Measurements from ENCODE around the gene DNAH11. TPM values are rescaled to one million over a fixed set of nuclear protein-coding genes. Genes with fewer than 3 reads are reported as not detected.

The DNAH11 gene
- total and polyA plus RNA-seq, 9 of the 15 experiments (the other 6 are each of a cell fraction or from before 2014, with no cell fraction given), result under 0.01 TPM; not detected in 7

DNA sequence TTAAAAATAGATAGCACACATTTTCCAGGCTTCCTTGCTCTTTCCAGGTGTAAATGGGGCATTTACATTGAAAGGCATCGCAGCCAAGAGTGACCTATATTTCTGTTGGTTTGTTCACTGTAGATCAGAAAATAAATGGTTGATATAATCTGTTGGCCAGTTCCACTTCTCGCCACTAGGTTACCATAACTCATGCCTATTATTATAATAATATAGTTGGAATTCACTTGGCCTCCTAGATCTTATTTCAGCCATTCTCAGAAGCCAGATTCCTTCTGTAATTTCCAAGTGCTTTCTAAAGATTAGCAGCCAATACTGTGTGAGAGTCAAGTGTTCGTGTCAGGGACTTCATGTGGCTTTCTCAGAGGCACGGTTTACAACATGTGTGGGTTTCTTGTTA is 179.5 kb downstream of the DNAH11 start:
- in situ Hi-C loops (cut with MboI) (no loop called here), intact Hi-C loops (cut with micrococcal nuclease) (no loop called here)
- ATAC-seq (no peak), DNase-seq (ENCODE audit: extremely low read depth in 1 of 4, low spot score in 3 of 4) (peak in 2 of 4 experiments; percentile 1 to 8), FAIRE-seq (no peak)
- 0% methylated on average over 4 of the region's 4 CpGs for WGBS (ENCODE audit: insufficient coverage, low coverage, missing lambda C conversion rate)
- Histone ChIP-seq H3K27me3 (ENCODE audit: control insufficient read depth in 2 of 2, insufficient read depth in 2 of 2, low read length in 2 of 2) (peaks cover 0 to 10% of the 10 kb centered on the region in 2 experiments; a peak in 2 of 5 replicates), H3K9ac (ENCODE audit: insufficient read depth in 1 of 2, low read depth in 2 of 2, low read length in 2 of 2) (no peak overlapping the region), H3K9me1 (ENCODE audit: control insufficient read depth, insufficient read depth, low read length) (no peaks in the 10 kb centered on the region), H4K20me1 (replicated peaks; ENCODE audit: control insufficient read depth, insufficient read depth, low read length) (no peaks in the 10 kb centered on the region), H3K36me3 (ENCODE audit: control insufficient read depth, insufficient read depth, low read length) (no peaks in the 10 kb centered on the region), H3K4me1 (replicated peaks in 1 of 2; ENCODE audit: control insufficient read depth in 2 of 2, insufficient read depth in 2 of 2, low read length in 2 of 2) (no peaks in the 10 kb centered on the region), H3K4me3 (no peak overlapping the region), H3K79me2 (ENCODE audit: control insufficient read depth, insufficient read depth, low read length) (no peaks in the 10 kb centered on the region), H3K9me3 (replicated peaks; ENCODE audit: control insufficient read depth, insufficient read depth, low read depth, low read length) (no peaks in the 10 kb centered on the region), H2AFZ (ENCODE audit: low read depth, low read length) (no peak overlapping the region), H3K27ac (ENCODE audit: extremely low read depth, low read depth, low read length) (no peak overlapping the region), H3K4me2 (ENCODE audit: insufficient read depth, low read length) (no peak overlapping the region)
- ChIA-PET CTCF (ENCODE audit: low intra/inter-chr PET ratio) (interaction anchor here (0.7 kb wide), 1 partner anchor 388 kb away, joined by 3 read pairs; no protein-coding TSS in a partner anchor), POLR2A (no interaction called here)
- TF ChIP-seq, protein P1, sequence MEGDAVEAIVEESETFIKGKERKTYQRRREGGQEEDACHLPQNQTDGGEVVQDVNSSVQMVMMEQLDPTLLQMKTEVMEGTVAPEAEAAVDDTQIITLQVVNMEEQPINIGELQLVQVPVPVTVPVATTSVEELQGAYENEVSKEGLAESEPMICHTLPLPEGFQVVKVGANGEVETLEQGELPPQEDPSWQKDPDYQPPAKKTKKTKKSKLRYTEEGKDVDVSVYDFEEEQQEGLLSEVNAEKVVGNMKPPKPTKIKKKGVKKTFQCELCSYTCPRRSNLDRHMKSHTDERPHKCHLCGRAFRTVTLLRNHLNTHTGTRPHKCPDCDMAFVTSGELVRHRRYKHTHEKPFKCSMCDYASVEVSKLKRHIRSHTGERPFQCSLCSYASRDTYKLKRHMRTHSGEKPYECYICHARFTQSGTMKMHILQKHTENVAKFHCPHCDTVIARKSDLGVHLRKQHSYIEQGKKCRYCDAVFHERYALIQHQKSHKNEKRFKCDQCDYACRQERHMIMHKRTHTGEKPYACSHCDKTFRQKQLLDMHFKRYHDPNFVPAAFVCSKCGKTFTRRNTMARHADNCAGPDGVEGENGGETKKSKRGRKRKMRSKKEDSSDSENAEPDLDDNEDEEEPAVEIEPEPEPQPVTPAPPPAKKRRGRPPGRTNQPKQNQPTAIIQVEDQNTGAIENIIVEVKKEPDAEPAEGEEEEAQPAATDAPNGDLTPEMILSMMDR (IDR thresholded peaks at IDR 0.05 in 2 of 3, conservative IDR thresholded peaks at IDR 0.05 in 1 of 3; ENCODE audit: insufficient read depth in 2 of 3, low read depth in 1 of 3, low read length in 3 of 3), result peak in 1 of 3 experiments; percentile 31; a peak in 2 of 6 replicates
- TF ChIP-seq NCOA2 (IDR thresholded peaks at IDR 0.05; ENCODE audit: partially characterized antibody in 2 of 2), result no peak
- BruUV-seq (replicated peaks), result no TSS peak

DNA sequence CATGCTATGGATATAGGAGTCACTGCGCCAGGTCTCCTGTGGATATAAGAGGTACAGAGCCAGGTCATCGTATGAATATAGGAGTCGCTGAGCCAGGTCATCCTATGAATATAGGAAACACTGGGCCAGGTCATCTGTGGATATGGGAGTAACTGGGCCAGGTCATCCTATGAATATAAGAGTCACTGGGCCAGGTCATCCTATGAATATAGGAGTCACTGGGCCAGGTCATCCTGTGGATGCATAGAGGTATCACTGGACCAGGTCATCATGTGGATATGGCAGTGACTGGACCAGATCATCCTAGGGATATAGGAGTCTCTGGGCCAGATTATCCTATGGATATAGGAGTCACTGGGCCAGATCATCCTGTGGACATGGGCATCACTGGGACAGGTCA is 181.7 kb downstream of the DNAH11 start:
- CTCF ChIA-PET (ENCODE audit: low intra/inter-chr PET ratio), result no interaction called here
- ATAC-seq, result no peak
- BruUV-seq (replicated peaks), result no TSS peak
- TF ChIP-seq ADNP (tag; IDR thresholded peaks at IDR 0.05) (no peak), SMARCA5 (IDR thresholded peaks at IDR 0.05) (no peak), U2AF2 (optimal IDR thresholded peaks at IDR 0.05; ENCODE audit: low read depth, low read length) (no peak), LARP7 (IDR thresholded peaks at IDR 0.05) (no peak), ZNF766 (CRISPR knock-in tag; conservative IDR thresholded peaks at IDR 0.05) (no peak), KDM4B (IDR thresholded peaks at IDR 0.05; ENCODE audit: borderline replicate concordance in 2 of 2, low read depth in 1 of 2) (no peak)
- TF ChIP-seq, protein P2, sequence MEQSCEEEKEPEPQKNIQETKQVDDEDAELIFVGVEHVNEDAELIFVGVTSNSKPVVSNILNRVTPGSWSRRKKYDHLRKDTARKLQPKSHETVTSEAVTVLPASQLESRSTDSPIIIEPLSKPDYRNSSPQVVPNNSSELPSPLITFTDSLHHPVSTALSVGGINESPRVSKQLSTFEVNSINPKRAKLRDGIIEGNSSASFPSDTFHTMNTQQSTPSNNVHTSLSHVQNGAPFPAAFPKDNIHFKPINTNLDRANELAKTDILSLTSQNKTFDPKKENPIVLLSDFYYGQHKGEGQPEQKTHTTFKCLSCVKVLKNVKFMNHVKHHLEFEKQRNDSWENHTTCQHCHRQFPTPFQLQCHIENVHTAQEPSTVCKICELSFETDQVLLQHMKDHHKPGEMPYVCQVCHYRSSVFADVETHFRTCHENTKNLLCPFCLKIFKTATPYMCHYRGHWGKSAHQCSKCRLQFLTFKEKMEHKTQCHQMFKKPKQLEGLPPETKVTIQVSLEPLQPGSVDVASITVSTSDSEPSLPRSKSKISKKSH (CRISPR knock-in tag; IDR thresholded peaks at IDR 0.05), result no peak
- TF ChIP-seq, protein P3, sequence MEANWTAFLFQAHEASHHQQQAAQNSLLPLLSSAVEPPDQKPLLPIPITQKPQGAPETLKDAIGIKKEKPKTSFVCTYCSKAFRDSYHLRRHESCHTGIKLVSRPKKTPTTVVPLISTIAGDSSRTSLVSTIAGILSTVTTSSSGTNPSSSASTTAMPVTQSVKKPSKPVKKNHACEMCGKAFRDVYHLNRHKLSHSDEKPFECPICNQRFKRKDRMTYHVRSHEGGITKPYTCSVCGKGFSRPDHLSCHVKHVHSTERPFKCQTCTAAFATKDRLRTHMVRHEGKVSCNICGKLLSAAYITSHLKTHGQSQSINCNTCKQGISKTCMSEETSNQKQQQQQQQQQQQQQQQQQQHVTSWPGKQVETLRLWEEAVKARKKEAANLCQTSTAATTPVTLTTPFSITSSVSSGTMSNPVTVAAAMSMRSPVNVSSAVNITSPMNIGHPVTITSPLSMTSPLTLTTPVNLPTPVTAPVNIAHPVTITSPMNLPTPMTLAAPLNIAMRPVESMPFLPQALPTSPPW (CRISPR knock-in tag; IDR thresholded peaks at IDR 0.05), result no peak
- TF ChIP-seq, protein P4, sequence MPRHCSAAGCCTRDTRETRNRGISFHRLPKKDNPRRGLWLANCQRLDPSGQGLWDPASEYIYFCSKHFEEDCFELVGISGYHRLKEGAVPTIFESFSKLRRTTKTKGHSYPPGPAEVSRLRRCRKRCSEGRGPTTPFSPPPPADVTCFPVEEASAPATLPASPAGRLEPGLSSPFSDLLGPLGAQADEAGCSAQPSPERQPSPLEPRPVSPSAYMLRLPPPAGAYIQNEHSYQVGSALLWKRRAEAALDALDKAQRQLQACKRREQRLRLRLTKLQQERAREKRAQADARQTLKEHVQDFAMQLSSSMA (CRISPR knock-in tag; IDR thresholded peaks at IDR 0.05), result no peak

More for the DNA sequence above, 181.7 kb downstream of the DNAH11 start:
- H3K9me1 ChIP-seq (ENCODE audit: control insufficient read depth, insufficient read depth, low read length), result no peaks in the 10 kb centered on the region
- H2AFZ ChIP-seq (ENCODE audit: low read depth, low read length), result no peak overlapping the region
- H3K27ac ChIP-seq (ENCODE audit: extremely low read depth, low read depth, low read length), result no peak overlapping the region
- H3K9ac ChIP-seq (ENCODE audit: insufficient read depth in 1 of 2, low read depth in 2 of 2, low read length in 2 of 2), result no peak overlapping the region
- H3K4me3 ChIP-seq, result no peak overlapping the region
- no peak for FAIRE-seq
- no peak overlapping the region for H3K4me2 ChIP-seq (ENCODE audit: insufficient read depth, low read length)
- intact Hi-C loops (cut with micrococcal nuclease) (no loop called here), in situ Hi-C loops (cut with MboI) (no loop called here)
- peaks cover 2 to 17% of the 10 kb centered on the region in 2 experiments; a peak in 3 of 5 replicates for H3K27me3 ChIP-seq (ENCODE audit: control insufficient read depth in 2 of 2, insufficient read depth in 2 of 2, low read length in 2 of 2)
- H3K79me2 ChIP-seq (ENCODE audit: control insufficient read depth, insufficient read depth, low read length), result no peaks in the 10 kb centered on the region
- no peaks in the 10 kb centered on the region for H3K4me1 ChIP-seq (replicated peaks in 1 of 2; ENCODE audit: control insufficient read depth in 2 of 2, insufficient read depth in 2 of 2, low read length in 2 of 2)
- H4K20me1 ChIP-seq (replicated peaks; ENCODE audit: control insufficient read depth, insufficient read depth, low read length), result no peaks in the 10 kb centered on the region
- WGBS (ENCODE audit: insufficient coverage, low coverage, missing lambda C conversion rate), result 0% methylated on average over 3 of the region's 3 CpGs
- H3K36me3 ChIP-seq (ENCODE audit: control insufficient read depth, insufficient read depth, low read length), result no peaks in the 10 kb centered on the region
- H3K9me3 ChIP-seq (replicated peaks; ENCODE audit: control insufficient read depth, insufficient read depth, low read depth, low read length), result no peaks in the 10 kb centered on the region
- no peak for DNase-seq (ENCODE audit: extremely low read depth in 1 of 4, low spot score in 3 of 4)
- POLR2A ChIA-PET, result no interaction called here

All from K562 (cell line).